ENCODE measurements around the gene FAM193A.
"Not testable (repeated sequence)": the region's sequence is repeated elsewhere in the genome, so short reads cannot be mapped to it uniquely, and the experiment has no call there.

FAM193A gene

DNA sequence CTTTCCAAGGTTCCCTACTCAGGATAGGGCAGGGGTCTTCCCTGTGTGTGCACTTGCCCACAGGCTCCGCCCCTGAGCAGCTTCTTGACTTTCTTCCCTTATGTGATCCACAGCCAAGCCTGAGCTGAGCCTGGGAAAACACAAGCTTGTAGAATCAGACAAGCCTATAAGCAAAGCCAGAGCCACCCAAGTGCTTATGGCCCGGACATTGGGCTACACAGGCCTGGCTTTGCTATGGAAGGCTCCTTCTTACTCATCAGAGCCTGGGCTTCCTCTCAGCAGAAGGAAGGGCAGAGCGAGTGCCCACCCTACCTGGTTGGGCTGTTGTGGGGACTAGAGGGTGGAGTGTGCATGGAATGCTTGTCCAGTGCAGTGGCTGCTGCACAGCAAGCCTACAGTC lies 221.0 kb downstream of the FAM193A start:
- peaks cover 3% of the 10 kb centered on the region for H3K36me3 ChIP-seq (ENCODE audit: insufficient read depth, low read length)
- H3K27me3 ChIP-seq (ENCODE audit: insufficient read depth, low read length) = no peaks in the 10 kb centered on the region
- H2AFZ ChIP-seq (ENCODE audit: low read depth, low read length) = no peak overlapping the region
- peaks cover 9% of the 10 kb centered on the region for H3K4me1 ChIP-seq (ENCODE audit: insufficient read depth, low read length)
- no peaks in the 10 kb centered on the region for H3K9me3 ChIP-seq (ENCODE audit: low read length)
- H3K4me3 ChIP-seq (ENCODE audit: low read length) = no peak overlapping the region

DNA sequence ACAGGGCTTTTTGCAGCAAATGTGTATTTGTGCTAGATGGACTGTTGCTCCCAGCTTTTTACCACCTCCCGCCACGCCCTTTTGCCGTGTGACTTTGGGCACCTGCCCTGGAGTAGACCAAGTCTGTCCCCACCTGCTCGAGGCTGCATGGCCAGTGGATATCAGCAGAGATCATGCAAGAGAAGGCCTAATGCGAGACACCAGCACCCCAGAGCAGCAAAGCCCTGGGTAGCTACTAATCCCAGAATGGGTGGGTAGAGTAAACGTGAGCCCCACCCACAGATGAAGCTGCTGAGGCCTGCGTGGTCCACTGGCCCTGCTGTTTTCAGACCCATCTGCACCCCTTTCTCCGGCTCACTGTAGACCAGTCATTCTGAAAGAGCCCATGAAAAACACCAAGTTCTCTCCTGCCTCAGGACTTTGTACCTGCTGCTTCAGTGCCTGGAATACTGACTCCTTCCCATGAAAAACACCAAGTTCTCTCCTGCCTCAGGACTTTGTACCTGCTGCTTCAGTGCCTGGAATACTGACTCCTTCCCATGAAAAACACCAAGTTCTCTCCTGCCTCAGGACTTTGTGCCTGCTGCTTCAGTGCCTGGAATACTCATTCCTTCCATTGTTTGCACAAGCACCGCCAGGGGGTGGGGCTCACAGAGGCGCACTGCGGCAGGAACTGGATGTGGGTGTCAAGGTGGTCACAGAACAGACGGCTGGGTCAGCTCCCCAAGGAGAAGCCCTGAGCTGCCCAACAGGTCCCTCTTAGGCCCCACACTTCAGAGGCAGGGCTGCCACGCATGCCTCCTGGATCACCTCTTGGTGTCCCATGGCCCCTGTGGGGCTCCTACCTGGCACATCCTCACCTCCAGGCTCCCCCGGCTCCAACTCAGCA lies 224.8 kb downstream of the FAM193A start:
- H3K27me3 ChIP-seq (ENCODE audit: insufficient read depth, low read length) = no peaks in the 10 kb centered on the region
- H3K36me3 ChIP-seq (ENCODE audit: insufficient read depth, low read length) = no peaks in the 10 kb centered on the region
- H3K4me3 ChIP-seq (ENCODE audit: low read length) = no peak overlapping the region
- peaks cover 5% of the 10 kb centered on the region for H3K9me3 ChIP-seq (ENCODE audit: low read length)
- H3K4me1 ChIP-seq (ENCODE audit: insufficient read depth, low read length) = no peaks in the 10 kb centered on the region
- no peak overlapping the region for H2AFZ ChIP-seq (ENCODE audit: low read depth, low read length)

- H3K36me3 ChIP-seq (ENCODE audit: insufficient read depth, low read length) = no peaks in the 10 kb centered on the region
- H3K4me1 ChIP-seq (ENCODE audit: insufficient read depth, low read length) = no peaks in the 10 kb centered on the region
- H2AFZ ChIP-seq (ENCODE audit: low read depth, low read length) = no peak overlapping the region
- H3K4me3 ChIP-seq (ENCODE audit: low read length) = no peak overlapping the region
- H3K9me3 ChIP-seq (ENCODE audit: low read length) = peaks cover 5% of the 10 kb centered on the region
- no peaks in the 10 kb centered on the region for H3K27me3 ChIP-seq (ENCODE audit: insufficient read depth, low read length)
Measured at GRCh38 chr4:2762048-2762447, 225.6 kb downstream of the FAM193A start.

DNA sequence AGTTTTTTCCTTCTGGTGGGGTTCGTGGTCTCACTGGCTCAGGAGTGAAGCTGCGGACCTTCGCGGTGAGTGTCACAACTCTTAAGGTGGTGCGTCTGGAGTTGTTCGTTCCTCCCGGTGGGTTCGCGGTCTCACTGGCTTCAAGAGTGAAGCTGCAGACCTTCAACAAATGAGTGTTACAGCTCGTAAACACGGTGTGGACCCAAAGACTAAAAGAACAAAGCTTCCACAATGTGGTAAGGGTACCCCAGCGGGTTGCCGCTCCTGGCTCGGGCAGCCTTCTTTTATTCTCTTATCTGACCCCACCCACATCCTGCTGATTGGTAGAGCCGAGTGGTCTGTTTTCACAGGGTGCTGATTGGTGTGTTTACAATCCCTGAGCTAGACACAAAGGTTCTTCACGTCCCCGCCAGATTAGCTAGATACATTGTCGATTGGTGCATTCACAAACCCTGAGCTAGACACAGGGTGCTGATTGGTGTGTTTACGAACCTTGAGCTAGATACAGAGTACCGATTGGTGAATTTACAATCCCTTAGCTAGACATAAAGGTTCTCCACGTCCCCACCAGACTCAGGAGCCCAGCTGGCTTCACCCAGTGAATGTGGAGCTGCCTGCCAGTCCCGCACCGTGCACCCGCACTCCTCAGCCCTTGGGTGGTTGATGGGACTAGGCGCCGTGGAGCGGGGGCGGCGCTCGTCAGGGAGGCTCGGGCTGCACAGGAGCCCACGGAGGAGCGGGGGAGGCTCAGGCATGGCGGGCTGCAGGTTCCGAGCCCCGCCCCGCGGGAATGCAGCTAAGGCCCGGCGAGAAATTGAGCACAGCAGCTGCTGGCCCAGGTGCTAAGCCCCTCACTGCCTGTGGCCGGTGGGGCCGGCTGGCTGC lies 226.3 kb downstream of the FAM193A start:
- H3K27me3 ChIP-seq (ENCODE audit: insufficient read depth, low read length); H3K9me3 ChIP-seq (ENCODE audit: low read length); H2AFZ ChIP-seq (ENCODE audit: low read depth, low read length); H3K36me3 ChIP-seq (ENCODE audit: insufficient read depth, low read length); H3K4me3 ChIP-seq (ENCODE audit: low read length); H3K4me1 ChIP-seq (ENCODE audit: insufficient read depth, low read length): not testable (repeated sequence)

- H3K4me1 ChIP-seq (ENCODE audit: insufficient read depth, low read length) = no peaks in the 10 kb centered on the region
- no peaks in the 10 kb centered on the region for H3K27me3 ChIP-seq (ENCODE audit: insufficient read depth, low read length)
- no peak overlapping the region for H2AFZ ChIP-seq (ENCODE audit: low read depth, low read length)
- peaks cover 5% of the 10 kb centered on the region for H3K9me3 ChIP-seq (ENCODE audit: low read length)
- H3K4me3 ChIP-seq (ENCODE audit: low read length) = no peak overlapping the region
- no peaks in the 10 kb centered on the region for H3K36me3 ChIP-seq (ENCODE audit: insufficient read depth, low read length)
Measured at GRCh38 chr4:2763511-2763967, 227.1 kb downstream of the FAM193A start.

- H3K4me1 ChIP-seq (ENCODE audit: insufficient read depth, low read length) = no peaks in the 10 kb centered on the region
- H3K9me3 ChIP-seq (ENCODE audit: low read length) = peaks cover 9% of the 10 kb centered on the region
- H3K27me3 ChIP-seq (ENCODE audit: insufficient read depth, low read length) = no peaks in the 10 kb centered on the region
- no peak overlapping the region for H2AFZ ChIP-seq (ENCODE audit: low read depth, low read length)
- no peaks in the 10 kb centered on the region for H3K36me3 ChIP-seq (ENCODE audit: insufficient read depth, low read length)
- no peak overlapping the region for H3K4me3 ChIP-seq (ENCODE audit: low read length)
Measured at GRCh38 chr4:2765832-2766526, 229.5 kb downstream of the FAM193A start.

DNA sequence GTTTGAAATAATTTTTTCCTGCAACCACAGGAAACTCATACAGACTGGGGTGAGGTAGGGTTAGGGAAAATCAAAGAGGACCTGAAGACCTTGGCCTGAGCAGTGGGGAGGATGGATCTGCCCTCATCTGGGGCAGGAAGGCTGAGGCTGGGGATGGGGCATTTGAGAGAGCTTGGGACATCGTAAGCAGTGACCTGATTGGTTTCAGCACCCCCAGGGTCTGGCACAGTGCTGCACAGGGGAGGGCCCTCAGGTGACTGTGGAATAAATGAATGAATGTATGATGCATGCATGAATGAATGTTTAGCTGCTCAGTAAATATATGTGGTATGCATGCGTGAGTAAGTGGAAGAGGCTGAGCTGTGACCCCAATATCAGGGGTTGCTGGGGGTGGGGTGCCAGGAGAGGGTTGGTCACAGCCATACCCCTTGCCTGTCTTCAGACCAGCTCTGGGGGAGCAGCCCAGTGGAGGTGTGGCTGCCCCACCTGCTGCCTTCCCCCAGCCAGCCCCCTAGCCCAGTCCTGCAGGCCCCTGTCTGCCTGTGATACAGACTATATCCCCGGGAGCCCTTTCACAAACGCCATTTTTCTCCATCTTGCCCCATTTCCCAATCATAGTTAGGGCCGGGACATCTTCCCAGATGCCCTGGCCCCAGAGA lies 230.7 kb downstream of the FAM193A start:
- H3K9me3 ChIP-seq (ENCODE audit: low read length) = peaks cover 9% of the 10 kb centered on the region
- no peaks in the 10 kb centered on the region for H3K27me3 ChIP-seq (ENCODE audit: insufficient read depth, low read length)
- H3K4me1 ChIP-seq (ENCODE audit: insufficient read depth, low read length) = no peaks in the 10 kb centered on the region
- no peak overlapping the region for H2AFZ ChIP-seq (ENCODE audit: low read depth, low read length)
- H3K36me3 ChIP-seq (ENCODE audit: insufficient read depth, low read length) = no peaks in the 10 kb centered on the region
- H3K4me3 ChIP-seq (ENCODE audit: low read length) = no peak overlapping the region

GRCh38 chr4:2767705-2768074 lies 231.2 kb downstream of the FAM193A start:
- no peaks in the 10 kb centered on the region for H3K27me3 ChIP-seq (ENCODE audit: insufficient read depth, low read length)
- no peak overlapping the region for H3K4me3 ChIP-seq (ENCODE audit: low read length)
- H3K4me1 ChIP-seq (ENCODE audit: insufficient read depth, low read length) = no peaks in the 10 kb centered on the region
- H3K9me3 ChIP-seq (ENCODE audit: low read length) = peaks cover 9% of the 10 kb centered on the region
- no peaks in the 10 kb centered on the region for H3K36me3 ChIP-seq (ENCODE audit: insufficient read depth, low read length)
- H2AFZ ChIP-seq (ENCODE audit: low read depth, low read length) = no peak overlapping the region

DNA sequence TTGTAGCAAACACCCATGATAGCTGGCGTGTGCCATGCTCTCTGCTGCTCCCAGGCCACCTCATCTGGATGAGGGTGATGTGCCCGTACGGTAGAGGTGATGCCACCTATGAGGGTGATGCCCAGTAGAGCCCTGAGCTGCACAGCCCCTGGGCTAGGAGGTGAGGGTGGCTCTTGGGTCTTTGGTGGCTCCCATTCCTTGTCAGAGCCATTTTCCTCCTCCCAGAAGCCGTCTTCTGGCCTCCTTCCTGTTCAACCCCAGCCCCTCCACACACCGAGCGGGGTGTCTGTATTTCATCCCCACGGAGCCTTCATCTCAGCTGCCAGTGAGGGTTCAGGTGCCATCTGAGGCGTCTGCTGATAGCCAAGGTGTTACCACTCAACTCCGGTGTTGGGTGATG lies 231.7 kb downstream of the FAM193A start:
- no peak overlapping the region for H3K4me3 ChIP-seq (ENCODE audit: low read length)
- H3K36me3 ChIP-seq (ENCODE audit: insufficient read depth, low read length) = no peaks in the 10 kb centered on the region
- H3K9me3 ChIP-seq (ENCODE audit: low read length) = peaks cover 9% of the 10 kb centered on the region
- no peak overlapping the region for H2AFZ ChIP-seq (ENCODE audit: low read depth, low read length)
- H3K27me3 ChIP-seq (ENCODE audit: insufficient read depth, low read length) = no peaks in the 10 kb centered on the region
- H3K4me1 ChIP-seq (ENCODE audit: insufficient read depth, low read length) = no peaks in the 10 kb centered on the region

DNA sequence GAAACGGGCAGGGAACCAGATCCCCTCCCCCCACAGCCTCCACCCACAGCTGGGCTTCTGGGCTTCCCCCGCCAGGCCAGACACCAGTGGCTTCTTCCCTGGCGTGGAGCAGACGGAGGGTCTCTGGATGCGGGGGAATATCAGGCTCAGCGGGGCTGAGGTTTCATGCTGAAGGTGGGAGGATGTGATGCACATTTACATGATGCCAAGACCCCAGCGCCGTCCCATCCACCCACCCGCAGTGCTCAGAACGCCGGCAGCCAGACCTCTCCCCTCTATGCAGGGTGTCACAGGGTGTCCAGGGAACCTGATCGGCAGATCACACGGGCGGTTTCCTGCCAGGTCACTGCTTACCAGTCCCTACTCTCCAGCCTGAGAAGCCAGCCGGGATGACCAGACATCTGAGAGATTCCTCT lies 232.5 kb downstream of the FAM193A start:
- H3K36me3 ChIP-seq (ENCODE audit: insufficient read depth, low read length) = no peaks in the 10 kb centered on the region
- no peaks in the 10 kb centered on the region for H3K4me1 ChIP-seq (ENCODE audit: insufficient read depth, low read length)

GRCh38 chr4:2771264-2771663 lies 234.8 kb downstream of the FAM193A start:
- Histone ChIP-seq H3K9me3 (ENCODE audit: low read length) (peaks cover 4% of the 10 kb centered on the region), H3K27me3 (ENCODE audit: insufficient read depth, low read length) (no peaks in the 10 kb centered on the region), H2AFZ (ENCODE audit: low read depth, low read length) (no peak overlapping the region), H3K4me1 (ENCODE audit: insufficient read depth, low read length) (no peaks in the 10 kb centered on the region), H3K4me3 (ENCODE audit: low read length) (no peak overlapping the region), H3K36me3 (ENCODE audit: insufficient read depth, low read length) (no peaks in the 10 kb centered on the region)

More for the DNA sequence above, 232.5 kb downstream of the FAM193A start:
- peaks cover 4% of the 10 kb centered on the region for H3K9me3 ChIP-seq (ENCODE audit: low read length)
- no peaks in the 10 kb centered on the region for H3K27me3 ChIP-seq (ENCODE audit: insufficient read depth, low read length)
- H2AFZ ChIP-seq (ENCODE audit: low read depth, low read length) = no peak overlapping the region
- no peak overlapping the region for H3K4me3 ChIP-seq (ENCODE audit: low read length)

DNA sequence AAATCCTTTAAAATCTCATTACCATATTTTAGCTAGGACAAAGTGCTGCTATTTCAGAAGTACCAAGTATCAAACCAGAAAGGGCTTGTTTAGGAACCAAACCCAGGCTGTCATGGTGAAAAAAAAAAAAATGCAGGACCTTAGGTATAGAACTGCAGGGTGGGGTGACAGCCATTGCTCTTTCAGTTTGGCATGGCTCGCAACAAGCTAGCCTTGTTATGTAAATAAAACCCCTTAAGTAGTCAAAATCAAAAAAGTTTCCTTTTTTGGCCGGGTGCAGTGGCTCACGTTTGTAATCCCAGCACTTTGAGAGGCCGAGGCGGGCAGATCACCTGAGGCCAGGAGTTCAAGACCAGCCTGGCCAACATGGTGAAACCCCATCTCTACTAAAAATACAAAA lies 244.2 kb downstream of the FAM193A start:
- H3K4me3 ChIP-seq (ENCODE audit: low read length); H3K27me3 ChIP-seq (ENCODE audit: insufficient read depth, low read length); H3K36me3 ChIP-seq (ENCODE audit: insufficient read depth, low read length); H3K4me1 ChIP-seq (ENCODE audit: insufficient read depth, low read length); H3K9me3 ChIP-seq (ENCODE audit: low read length); H2AFZ ChIP-seq (ENCODE audit: low read depth, low read length): not testable (repeated sequence)

Data from neuron (in vitro differentiated cells).